Endothelial cell (in vitro differentiated cells): Measurements from ENCODE around the gene CCSER1. TPM values are rescaled to one million over a fixed set of nuclear protein-coding genes. Genes with fewer than 3 reads are reported as not detected.

Experiments
- DNase-seq: peaks from one replicate; pipeline ENCODE4 v3.0.0; 2021; ENCODE audit warnings: low spot score
- H3K27ac Mint-ChIP-seq: one replicate; pipeline ENCODE4 v1.8.0; 2021; ENCODE audit warnings: mixed read lengths, inconsistent platforms; ENCODE audit not compliant: unreplicated experiment
- H3K27me3 Mint-ChIP-seq: one replicate; pipeline ENCODE4 v1.8.0; 2021; ENCODE audit warnings: mild to moderate bottlenecking, moderate library complexity, mixed read lengths, inconsistent platforms; ENCODE audit not compliant: unreplicated experiment
- H3K36me3 Mint-ChIP-seq: one replicate; pipeline ENCODE4 v1.8.0; 2021; ENCODE audit warnings: mild to moderate bottlenecking, low read depth, mixed read lengths, inconsistent platforms; ENCODE audit not compliant: unreplicated experiment
- H3K4me1 Mint-ChIP-seq: one replicate; pipeline ENCODE4 v1.8.0; 2021; ENCODE audit warnings: mild to moderate bottlenecking, mixed read lengths, inconsistent platforms; ENCODE audit not compliant: unreplicated experiment
- H3K4me3 Mint-ChIP-seq: one replicate; pipeline ENCODE4 v1.8.0; 2021; ENCODE audit warnings: mild to moderate bottlenecking, mixed read lengths, inconsistent platforms; ENCODE audit not compliant: unreplicated experiment
- H3K9me3 Mint-ChIP-seq: one replicate; pipeline ENCODE4 v1.8.0; 2021; ENCODE audit warnings: mixed read lengths, inconsistent platforms; ENCODE audit not compliant: unreplicated experiment
- CTCF ChIP-seq: fragments of 200-600 bp; sonication (generic); IDR thresholded peaks from one replicate; pipeline ENCODE4 v1.5.0; 2021; ENCODE audit warnings: antibody characterized with exemption; ENCODE audit not compliant: unreplicated experiment
- total RNA-seq: library from RNA; stranded (reverse); fragmentation: NEBNext Ultra II Directional; extraction: Animal tissue kit (Norgen Biotek cat#: 25700); gene quantifications from one replicate; pipeline ENCODE4 v1.2.1, GENCODE V29; 2021; ENCODE audit not compliant: unreplicated experiment

Gene CCSER1
- total RNA-seq, 1 donor from 2014 or later, result 3.0 TPM

GRCh38 chr4:90580326-90580725 lies 453.1 kb downstream of the CCSER1 start:
- no peaks in the 10 kb centered on the region for H3K9me3 Mint-ChIP-seq
- no peak for DNase-seq
- TF ChIP-seq CTCF, result no peak

GRCh38 chr4:90582087-90582486 lies 454.9 kb downstream of the CCSER1 start:
- TF ChIP-seq CTCF, result no peak
- H3K4me3 Mint-ChIP-seq, result no peak overlapping the region
- H3K9me3 Mint-ChIP-seq, result no peaks in the 10 kb centered on the region
- no peak for DNase-seq
- no peaks in the 10 kb centered on the region for H3K36me3 Mint-ChIP-seq
- H3K27me3 Mint-ChIP-seq, result no peaks in the 10 kb centered on the region
- no peak overlapping the region for H3K27ac Mint-ChIP-seq
- peaks cover 10% of the 10 kb centered on the region for H3K4me1 Mint-ChIP-seq

More at GRCh38 chr4:90580326-90580725, 453.1 kb downstream of the CCSER1 start:
- Mint-ChIP-seq H3K27ac (no peak overlapping the region), H3K4me1 (peaks cover 10% of the 10 kb centered on the region), H3K27me3 (no peaks in the 10 kb centered on the region), H3K36me3 (no peaks in the 10 kb centered on the region), H3K4me3 (no peak overlapping the region)

- no peak overlapping the region for H3K4me3 Mint-ChIP-seq
- no peaks in the 10 kb centered on the region for H3K9me3 Mint-ChIP-seq
- no peak for DNase-seq
- TF ChIP-seq CTCF, result no peak
- peaks cover 10% of the 10 kb centered on the region for H3K4me1 Mint-ChIP-seq
- H3K27me3 Mint-ChIP-seq, result no peaks in the 10 kb centered on the region
- H3K27ac Mint-ChIP-seq, result no peak overlapping the region
- no peaks in the 10 kb centered on the region for H3K36me3 Mint-ChIP-seq
These were observed 456.9 kb downstream of the CCSER1 start for GRCh38 chr4:90584051-90584450.

GRCh38 chr4:90585961-90586360 lies 458.8 kb downstream of the CCSER1 start:
- H3K27me3 Mint-ChIP-seq, result no peaks in the 10 kb centered on the region
- DNase-seq, result no peak
- H3K36me3 Mint-ChIP-seq, result no peaks in the 10 kb centered on the region
- TF ChIP-seq CTCF, result no peak
- H3K27ac Mint-ChIP-seq, result no peak overlapping the region
- no peak overlapping the region for H3K4me3 Mint-ChIP-seq
- peaks cover 7% of the 10 kb centered on the region for H3K4me1 Mint-ChIP-seq
- H3K9me3 Mint-ChIP-seq, result no peaks in the 10 kb centered on the region

GRCh38 chr4:90586799-90587198 lies 459.6 kb downstream of the CCSER1 start:
- no peak overlapping the region for H3K4me3 Mint-ChIP-seq
- DNase-seq, result no peak
- no peak for TF ChIP-seq CTCF
- no peaks in the 10 kb centered on the region for H3K9me3 Mint-ChIP-seq
- H3K4me1 Mint-ChIP-seq, result peaks cover 3% of the 10 kb centered on the region
- no peaks in the 10 kb centered on the region for H3K36me3 Mint-ChIP-seq
- H3K27me3 Mint-ChIP-seq, result no peaks in the 10 kb centered on the region
- no peak overlapping the region for H3K27ac Mint-ChIP-seq
